Testis (tissue), 2 donors: ENCODE results near the gene STARD9.

Experiments used
- CTCF ChIP-seq, 3 experiments: fragments of 450-650 bp in 2 of 3; fragments of 200-600 bp in 1 of 3; sonication (generic) in 1 of 3; IDR thresholded peaks; one replicate each; pipeline ENCODE4 v1.5.1; 2016 to 2019; ENCODE audit warnings: antibody characterized with exemption in 3 of 3, mild to moderate bottlenecking in 2 of 3, moderate library complexity in 1 of 3
- POLR2A ChIP-seq: fragments of 450-650 bp; IDR thresholded peaks from one replicate; pipeline ENCODE4 v1.6.1; 2017; ENCODE audit warnings: antibody characterized with exemption, mild to moderate bottlenecking, moderate library complexity

GRCh38 chr15:42608752-42609488 is 33.5 kb downstream of the STARD9 start:
- no peak for TF ChIP-seq POLR2A
- TF ChIP-seq CTCF (IDR thresholded peaks at IDR 0.05): no peak
